NCI-H460 (cell line): ENCODE results near the gene AVPR2. TPM values are rescaled to one million over a fixed set of nuclear protein-coding genes. Genes with fewer than 3 reads are reported as not detected.

Experiments used
- DNase-seq: peaks from one replicate; pipeline ENCODE4 v3.0.0-alpha.2; 2016; ENCODE audit warnings: low read depth; ENCODE audit errors: extremely low read depth
- total RNA-seq: library from RNA; depleted of rRNA; stranded (reverse); fragments of >200 nt; shearing (Covaris generic); gene quantifications from 2 replicates; pipeline ENCODE4 v1.2.3, GENCODE V29; 2014; rRNA removed

The AVPR2 gene
- total RNA-seq, 1 experiment from 2014 or later: not detected

- DNase-seq: no peak
Measured at GRCh38 chrX:153948002-153948466, 43.6 kb downstream of the AVPR2 start.

GRCh38 chrX:153948847-153949805 is 44.7 kb downstream of the AVPR2 start:
- DNase-seq: no peak

GRCh38 chrX:153950127-153950526 is 45.7 kb downstream of the AVPR2 start:
- no peak for DNase-seq

GRCh38 chrX:153951683-153952372 is 47.4 kb downstream of the AVPR2 start:
- no peak for DNase-seq

GRCh38 chrX:153952373-153953026 is 48.0 kb downstream of the AVPR2 start:
- DNase-seq: no peak

GRCh38 chrX:153953342-153953830 is 48.9 kb downstream of the AVPR2 start:
- peak; percentile 61 for DNase-seq

GRCh38 chrX:153953892-153954557 is 49.6 kb downstream of the AVPR2 start:
- DNase-seq: no peak

GRCh38 chrX:153954558-153955227 is 50.2 kb downstream of the AVPR2 start:
- no peak for DNase-seq

GRCh38 chrX:153955228-153955732 is 50.8 kb downstream of the AVPR2 start:
- no peak for DNase-seq

- DNase-seq: no peak
Measured at GRCh38 chrX:153956044-153956907, 51.8 kb downstream of the AVPR2 start.

Other genes starting within 250 kb of the AVPR2 start
- gene PNCK, start 230.9 kb upstream of the AVPR2 start, total RNA-seq: 0.42 and 0.69 TPM in 2 replicates
- gene SLC6A8, start 216.7 kb upstream of the AVPR2 start, total RNA-seq: 42.0 and 45.6 TPM in 2 replicates
- gene BCAP31, start 180.3 kb upstream of the AVPR2 start, total RNA-seq: 219 and 225 TPM in 2 replicates
- gene ABCD1, start 179.8 kb upstream of the AVPR2 start, total RNA-seq: 9.2 and 11.2 TPM in 2 replicates
- 3.3 and 4.9 TPM in 2 replicates for gene PLXNB3, start 140.4 kb upstream of the AVPR2 start, total RNA-seq
- 0.12 and 0.17 TPM in 2 replicates for gene SRPK3, start 123.6 kb upstream of the AVPR2 start, total RNA-seq
- gene IDH3G, start 110.3 kb upstream of the AVPR2 start, total RNA-seq: 81.4 and 82.4 TPM in 2 replicates
- 387 and 464 TPM in 2 replicates for gene SSR4, start 110.0 kb upstream of the AVPR2 start, total RNA-seq
- 1.1 and 1.4 TPM in 2 replicates for gene PDZD4, start 74.1 kb upstream of the AVPR2 start, total RNA-seq
- 27.2 and 29.9 TPM in 2 replicates for gene L1CAM, start 18.5 kb upstream of the AVPR2 start, total RNA-seq
- 51.5 and 55.0 TPM in 2 replicates for gene ARHGAP4, start 21.6 kb downstream of the AVPR2 start, total RNA-seq
- 136 and 150 TPM in 2 replicates for gene NAA10, start 30.4 kb downstream of the AVPR2 start, total RNA-seq
- 0.66 and 0.87 TPM in 2 replicates for gene RENBP, start 40.0 kb downstream of the AVPR2 start, total RNA-seq
- 28.0 and 30.3 TPM in 2 replicates for gene HCFC1, start 67.1 kb downstream of the AVPR2 start, total RNA-seq
- gene TMEM187, start 68.1 kb downstream of the AVPR2 start, total RNA-seq: 10.0 and 10.3 TPM in 2 replicates
- gene IRAK1, start 115.2 kb downstream of the AVPR2 start, total RNA-seq: 219 and 237 TPM in 2 replicates
- 33.0 and 38.2 TPM in 2 replicates for gene MECP2, start 193.0 kb downstream of the AVPR2 start, total RNA-seq
- gene OPN1LW, start 239.6 kb downstream of the AVPR2 start, total RNA-seq: not detected in 2 replicates